MM.1S (cell line): Measurements from ENCODE around the gene STRA6.

ENCODE experiments used
- DNase-seq: peaks from one replicate; pipeline ENCODE4 v3.0.0-alpha.2; 2015
- H2AFZ ChIP-seq: fragments of 300-600 bp; sonication (generic); 2 replicates; pipeline ENCODE4 v1.6.0; 2016; ENCODE audit warnings: antibody characterized with exemption, low read length
- H3F3A ChIP-seq: fragments of 300-600 bp; sonication (generic); 2 replicates; pipeline ENCODE4 v1.6.1; 2016; ENCODE audit warnings: mild to moderate bottlenecking, antibody characterized with exemption, low read length, moderate library complexity, mixed read lengths; ENCODE audit not compliant: insufficient read depth
- H3K27ac ChIP-seq: fragments of 300-600 bp; sonication (generic); 2 replicates; pipeline ENCODE4 v1.5.1; 2016; ENCODE audit warnings: mild to moderate bottlenecking, low read length
- H3K27me3 ChIP-seq: fragments of 300-600 bp; sonication (generic); replicated peaks from 2 replicates; pipeline ENCODE4 v1.6.0; 2016; ENCODE audit warnings: low read length; ENCODE audit not compliant: insufficient read depth
- H3K36me3 ChIP-seq: fragments of 300-600 bp; sonication (generic); replicated peaks from 2 replicates; pipeline ENCODE4 v1.6.1; 2016; ENCODE audit warnings: mild to moderate bottlenecking, low read length, mixed read lengths; ENCODE audit not compliant: insufficient read depth
- H3K4me1 ChIP-seq: fragments of 300-600 bp; sonication (generic); 2 replicates; pipeline ENCODE4 v1.6.1; 2016; ENCODE audit warnings: low read length, mixed read lengths
- H3K4me2 ChIP-seq: fragments of 300-600 bp; sonication (generic); 2 replicates; pipeline ENCODE4 v1.6.0; 2016; ENCODE audit warnings: low read depth, low read length
- H3K4me3 ChIP-seq: fragments of 300-600 bp; sonication (generic); 2 replicates; pipeline ENCODE4 v1.5.1; 2016; ENCODE audit warnings: low read length, mixed read lengths
- H3K79me2 ChIP-seq: fragments of 300-600 bp; sonication (generic); 2 replicates; pipeline ENCODE4 v1.6.1; 2016; ENCODE audit warnings: mixed run types, low read length, mixed read lengths
- H3K9ac ChIP-seq: fragments of 300-600 bp; sonication (generic); 2 replicates; pipeline ENCODE4 v1.6.1; 2016; ENCODE audit warnings: low read length, mixed read lengths
- H3K9me2 ChIP-seq: fragments of 300-600 bp; sonication (generic); replicated peaks from 2 replicates; pipeline ENCODE4 v1.6.1; 2016; ENCODE audit warnings: mild to moderate bottlenecking, low read length, mixed read lengths; ENCODE audit not compliant: insufficient read depth
- H3K9me3 ChIP-seq: fragments of 300-600 bp; sonication (generic); replicated peaks from 2 replicates; pipeline ENCODE4 v1.6.1; 2016; ENCODE audit warnings: mild to moderate bottlenecking, low read length, mixed read lengths; ENCODE audit not compliant: insufficient read depth
- H4K20me1 ChIP-seq: fragments of 300-600 bp; sonication (generic); 2 replicates; pipeline ENCODE4 v1.6.1; 2016; ENCODE audit warnings: mild to moderate bottlenecking, low read length, moderate library complexity, mixed read lengths; ENCODE audit not compliant: insufficient read depth
- CTCF ChIP-seq: fragments of 300-600 bp; sonication (generic); IDR thresholded peaks from 2 replicates; pipeline ENCODE4 v1.5.1; 2016; ENCODE audit warnings: antibody characterized with exemption, low read length, mixed read lengths
- EZH2 ChIP-seq: fragments of 300-600 bp; sonication (generic); optimal IDR thresholded peaks from 2 replicates; pipeline ENCODE3; 2017; ENCODE audit warnings: low read depth, mild to moderate bottlenecking, antibody characterized with exemption, low read length, mixed read lengths
- EZH2phosphoT487 ChIP-seq: fragments of 300-600 bp; sonication (generic); IDR thresholded peaks from 2 replicates; pipeline ENCODE4 v1.6.1; 2018; ENCODE audit warnings: antibody characterized with exemption, low read length

The STRA6 gene

GRCh38 chr15:74159773-74160172, 42.8 kb downstream of the STRA6 start:
- DNase-seq, result no peak
- Histone ChIP-seq H3K9ac (no peak overlapping the region), H3K4me3 (no peak overlapping the region), H3K79me2 (no peaks in the 10 kb centered on the region), H3K27me3 (peaks cover 9% of the 10 kb centered on the region; the same call in 1 of the 2 replicates), H3K4me2 (no peak overlapping the region), H2AFZ (no peak overlapping the region), H3F3A (no peaks in the 10 kb centered on the region), H3K9me3 (no peaks in the 10 kb centered on the region), H4K20me1 (no peaks in the 10 kb centered on the region), H3K27ac (no peak overlapping the region), H3K9me2 (no peaks in the 10 kb centered on the region), H3K4me1 (peaks cover 11% of the 10 kb centered on the region; the same call in 1 of the 2 replicates), H3K36me3 (no peaks in the 10 kb centered on the region)
- TF ChIP-seq EZH2, result no peak
- no peak for TF ChIP-seq EZH2phosphoT487
- TF ChIP-seq CTCF, result no peak

GRCh38 chr15:74158855-74159650, 43.5 kb downstream of the STRA6 start:
- H3K9me2 ChIP-seq, result no peaks in the 10 kb centered on the region
- peaks cover 7% of the 10 kb centered on the region; the same call in 1 of the 2 replicates for H3K27me3 ChIP-seq
- no peak overlapping the region for H2AFZ ChIP-seq
- H3K9me3 ChIP-seq, result no peaks in the 10 kb centered on the region
- H3F3A ChIP-seq, result no peaks in the 10 kb centered on the region
- H4K20me1 ChIP-seq, result no peaks in the 10 kb centered on the region
- no peak overlapping the region for H3K4me2 ChIP-seq
- no peak overlapping the region for H3K9ac ChIP-seq
- no peak overlapping the region for H3K4me3 ChIP-seq
- TF ChIP-seq EZH2 (no peak), CTCF (no peak), EZH2phosphoT487 (no peak)
- DNase-seq, result peak; percentile 17
- H3K27ac ChIP-seq, result no peak overlapping the region
- H3K36me3 ChIP-seq, result no peaks in the 10 kb centered on the region
- H3K4me1 ChIP-seq, result peaks cover 11% of the 10 kb centered on the region; the same call in 1 of the 2 replicates
- no peaks in the 10 kb centered on the region for H3K79me2 ChIP-seq

DNA sequence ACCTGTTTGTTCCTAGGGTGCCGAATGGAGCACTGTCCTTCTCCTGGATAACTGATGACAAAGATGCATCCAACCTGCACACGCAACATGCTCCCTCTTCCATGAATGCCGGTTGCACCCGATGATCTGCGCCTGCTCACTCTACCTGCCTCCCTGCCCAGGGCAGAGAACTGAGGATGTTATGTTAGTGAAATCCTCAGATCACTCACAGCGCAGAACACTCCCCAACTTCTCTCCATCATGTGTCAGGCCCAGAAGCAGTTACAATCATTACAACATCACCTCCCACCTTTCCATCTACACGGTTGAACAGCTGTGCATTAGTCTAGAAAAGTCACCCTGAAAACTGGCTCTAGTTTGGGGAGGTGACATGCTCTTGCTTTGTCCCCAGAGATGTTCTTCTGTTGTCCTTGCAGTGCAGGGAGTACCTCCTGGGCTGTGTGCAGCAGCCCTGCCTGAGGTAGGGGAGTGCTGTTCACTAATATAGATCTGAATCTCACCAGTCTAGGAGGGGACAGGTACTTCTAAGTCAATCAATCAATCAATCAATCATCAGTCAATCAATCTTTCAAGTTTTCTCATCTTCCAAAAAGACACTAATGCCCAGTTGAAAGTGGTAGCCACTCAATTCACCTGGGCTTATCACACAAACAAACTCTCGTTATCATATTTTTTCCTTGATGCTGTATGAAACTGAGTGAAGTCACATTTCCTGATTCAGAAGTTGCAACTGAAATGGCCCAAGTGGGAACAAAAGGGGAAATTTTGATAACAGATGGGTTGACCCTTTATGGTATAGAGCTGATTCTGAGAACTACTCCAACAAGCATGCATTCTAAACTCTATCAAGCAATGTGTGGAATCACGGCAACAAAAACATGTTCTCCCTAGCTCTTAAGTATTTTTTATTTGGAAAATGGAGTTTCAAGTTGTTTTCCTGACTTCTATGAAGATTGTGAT, 44.4 kb downstream of the STRA6 start:
- H3K27me3 ChIP-seq, result no peaks in the 10 kb centered on the region; the same call in 1 of the 2 replicates
- no peak overlapping the region for H3K9ac ChIP-seq
- H3K4me1 ChIP-seq, result peaks cover 11% of the 10 kb centered on the region; the same call in 1 of the 2 replicates
- TF ChIP-seq EZH2phosphoT487, result no peak
- TF ChIP-seq EZH2, result no peak
- TF ChIP-seq CTCF, result no peak
- H3F3A ChIP-seq, result no peaks in the 10 kb centered on the region
- no peaks in the 10 kb centered on the region for H3K79me2 ChIP-seq
- H3K27ac ChIP-seq, result no peak overlapping the region
- no peaks in the 10 kb centered on the region for H3K36me3 ChIP-seq
- no peak overlapping the region for H2AFZ ChIP-seq
- no peaks in the 10 kb centered on the region for H3K9me2 ChIP-seq
- H3K4me2 ChIP-seq, result no peak overlapping the region
- no peak for DNase-seq
- no peaks in the 10 kb centered on the region for H4K20me1 ChIP-seq
- H3K4me3 ChIP-seq, result no peak overlapping the region
- no peaks in the 10 kb centered on the region for H3K9me3 ChIP-seq
